ENCODE measurements around the gene HK2. TPM values are rescaled to one million over a fixed set of nuclear protein-coding genes. Genes with fewer than 3 reads are reported as not detected.
"Not testable (repeated sequence)": the region's sequence is repeated elsewhere in the genome, so short reads cannot be mapped to it uniquely, and the experiment has no call there.

Gene HK2
- total RNA-seq, 1 donor from 2014 or later: 46.7 TPM

DNA sequence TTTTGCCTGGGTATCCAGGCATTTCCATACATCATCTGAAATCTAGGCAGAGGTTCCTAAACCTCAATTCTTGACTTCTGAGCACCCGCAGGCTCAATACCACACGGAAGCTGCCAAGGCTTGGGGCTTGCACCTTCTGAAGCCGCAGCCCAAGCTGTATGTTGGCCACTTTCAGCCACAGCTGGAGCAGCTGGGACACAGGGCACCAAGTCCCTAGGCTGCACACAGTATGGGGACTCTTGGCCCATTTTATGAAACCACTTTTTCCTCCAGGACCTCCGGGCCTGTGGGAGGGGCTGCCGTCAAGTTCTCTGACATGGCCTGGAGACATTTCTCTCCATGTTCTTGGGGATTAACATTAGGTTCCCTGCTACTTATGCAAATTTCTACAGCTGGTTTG, 72.5 kb downstream of the HK2 start:
- Mint-ChIP-seq H3K4me1 (ENCODE audit: low read depth, unreplicated experiment) (peaks cover 2% of the 10 kb centered on the region), H3K9me3 (ENCODE audit: unreplicated experiment) (peaks cover 3% of the 10 kb centered on the region), H3K27ac (ENCODE audit: unreplicated experiment) (no peak overlapping the region), H3K27me3 (ENCODE audit: low read depth, unreplicated experiment) (peaks cover 24% of the 10 kb centered on the region), H3K4me3 (ENCODE audit: unreplicated experiment) (no peak overlapping the region), H3K36me3 (ENCODE audit: low read depth, unreplicated experiment) (peaks cover 6% of the 10 kb centered on the region)
- TF ChIP-seq, protein P1, sequence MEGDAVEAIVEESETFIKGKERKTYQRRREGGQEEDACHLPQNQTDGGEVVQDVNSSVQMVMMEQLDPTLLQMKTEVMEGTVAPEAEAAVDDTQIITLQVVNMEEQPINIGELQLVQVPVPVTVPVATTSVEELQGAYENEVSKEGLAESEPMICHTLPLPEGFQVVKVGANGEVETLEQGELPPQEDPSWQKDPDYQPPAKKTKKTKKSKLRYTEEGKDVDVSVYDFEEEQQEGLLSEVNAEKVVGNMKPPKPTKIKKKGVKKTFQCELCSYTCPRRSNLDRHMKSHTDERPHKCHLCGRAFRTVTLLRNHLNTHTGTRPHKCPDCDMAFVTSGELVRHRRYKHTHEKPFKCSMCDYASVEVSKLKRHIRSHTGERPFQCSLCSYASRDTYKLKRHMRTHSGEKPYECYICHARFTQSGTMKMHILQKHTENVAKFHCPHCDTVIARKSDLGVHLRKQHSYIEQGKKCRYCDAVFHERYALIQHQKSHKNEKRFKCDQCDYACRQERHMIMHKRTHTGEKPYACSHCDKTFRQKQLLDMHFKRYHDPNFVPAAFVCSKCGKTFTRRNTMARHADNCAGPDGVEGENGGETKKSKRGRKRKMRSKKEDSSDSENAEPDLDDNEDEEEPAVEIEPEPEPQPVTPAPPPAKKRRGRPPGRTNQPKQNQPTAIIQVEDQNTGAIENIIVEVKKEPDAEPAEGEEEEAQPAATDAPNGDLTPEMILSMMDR (IDR thresholded peaks at IDR 0.05; ENCODE audit: insufficient read depth, low read depth, low read length): no peak
- TF ChIP-seq EZH2 (IDR thresholded peaks at IDR 0.05; ENCODE audit: insufficient read depth, low read length): no peak
- Histone ChIP-seq H3K4me3 (ENCODE audit: insufficient read depth, low read depth, low read length) (no peak overlapping the region), H3K9ac (ENCODE audit: low read length) (no peak overlapping the region), H4K20me1 (ENCODE audit: insufficient read depth, low read length) (no peaks in the 10 kb centered on the region), H3K4me1 (ENCODE audit: insufficient read depth, low read length) (no peaks in the 10 kb centered on the region), H3K27ac (ENCODE audit: low read depth, low read length) (no peak overlapping the region), H3K36me3 (ENCODE audit: insufficient read depth, low read length) (no peaks in the 10 kb centered on the region), H3K79me2 (ENCODE audit: insufficient read depth, low read length) (no peaks in the 10 kb centered on the region), H3K27me3 (ENCODE audit: insufficient read depth, low read length) (peaks cover 2% of the 10 kb centered on the region), H3K9me3 (ENCODE audit: insufficient read depth, low read depth, low read length) (no peaks in the 10 kb centered on the region), H2AFZ (ENCODE audit: low read depth, low read length) (no peak overlapping the region), H3K4me2 (ENCODE audit: low read length) (no peak overlapping the region)
- DNase-seq (ENCODE audit: low read depth): no peak
- no peak for FAIRE-seq

DNA sequence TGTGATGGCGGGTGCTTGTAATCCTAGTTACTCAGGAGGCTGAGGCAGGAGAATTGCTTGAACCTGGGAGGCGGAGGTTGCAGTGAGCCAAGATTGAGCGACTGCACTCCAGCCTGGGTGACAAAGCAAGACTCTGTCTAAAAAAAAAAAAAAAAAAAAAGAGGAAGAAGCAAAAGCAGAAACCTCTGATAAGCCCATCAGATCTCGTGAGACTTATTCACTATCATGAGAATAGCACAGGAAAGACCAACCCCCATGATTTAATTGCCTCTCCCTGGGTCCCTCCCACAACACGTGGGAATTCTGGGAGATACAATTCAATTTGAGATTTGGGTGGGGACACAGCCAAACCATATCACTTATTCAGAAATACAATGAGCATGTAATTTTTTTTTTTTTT, 73.6 kb downstream of the HK2 start:
- not testable (repeated sequence) for H3K36me3 Mint-ChIP-seq (ENCODE audit: low read depth, unreplicated experiment); DNase-seq (ENCODE audit: low read depth); H3K27me3 ChIP-seq (ENCODE audit: insufficient read depth, low read length); H3K4me1 ChIP-seq (ENCODE audit: insufficient read depth, low read length); H3K4me2 ChIP-seq (ENCODE audit: low read length); H3K4me3 ChIP-seq (ENCODE audit: insufficient read depth, low read depth, low read length); H3K36me3 ChIP-seq (ENCODE audit: insufficient read depth, low read length); H3K79me2 ChIP-seq (ENCODE audit: insufficient read depth, low read length); H3K9me3 Mint-ChIP-seq (ENCODE audit: unreplicated experiment); H3K9me3 ChIP-seq (ENCODE audit: insufficient read depth, low read depth, low read length); H3K4me3 Mint-ChIP-seq (ENCODE audit: unreplicated experiment); FAIRE-seq; H3K27ac Mint-ChIP-seq (ENCODE audit: unreplicated experiment); H2AFZ ChIP-seq (ENCODE audit: low read depth, low read length); H4K20me1 ChIP-seq (ENCODE audit: insufficient read depth, low read length); H3K27ac ChIP-seq (ENCODE audit: low read depth, low read length); H3K9ac ChIP-seq (ENCODE audit: low read length); H3K4me1 Mint-ChIP-seq (ENCODE audit: low read depth, unreplicated experiment)
- H3K27me3 Mint-ChIP-seq (ENCODE audit: low read depth, unreplicated experiment): peaks cover 31% of the 10 kb centered on the region

DNA sequence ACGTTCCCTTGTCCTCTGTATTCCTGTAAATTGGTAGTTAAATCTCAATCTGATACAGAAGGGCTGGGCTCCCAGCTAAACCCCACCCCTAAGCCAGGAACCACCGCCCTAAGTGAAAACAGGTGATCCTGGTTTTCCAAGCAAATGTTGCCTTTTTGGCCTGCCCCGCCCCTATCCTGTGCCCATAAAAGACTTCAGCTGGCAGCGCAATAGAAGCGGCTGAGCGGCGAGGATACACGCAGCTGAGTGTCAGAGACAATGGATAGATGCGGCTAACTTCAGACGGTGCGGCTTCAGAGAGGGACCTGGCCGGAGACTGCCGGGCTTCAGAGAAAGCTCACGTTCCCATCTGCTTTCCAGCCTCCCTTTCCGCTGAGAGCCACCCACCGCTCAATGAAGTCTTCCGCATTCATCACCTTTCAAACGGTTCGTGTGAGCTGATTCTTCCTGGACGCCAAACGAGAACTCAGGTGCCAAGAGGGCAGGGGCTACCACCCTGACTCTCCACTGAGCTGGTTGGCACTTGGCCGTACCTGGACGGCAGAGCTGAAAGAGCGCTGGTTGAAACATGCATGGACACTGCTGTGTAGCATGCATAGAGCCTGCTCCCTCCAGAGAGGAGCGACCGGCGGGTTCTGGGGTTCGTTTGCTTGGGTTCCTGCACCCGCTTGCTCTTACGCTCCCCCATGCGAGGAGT, 75.0 kb downstream of the HK2 start:
- H3K27ac ChIP-seq (ENCODE audit: low read depth, low read length): no peak overlapping the region
- H2AFZ ChIP-seq (ENCODE audit: low read depth, low read length): peak overlapping the region; percentile 67
- H3K36me3 Mint-ChIP-seq (ENCODE audit: low read depth, unreplicated experiment): peaks cover 6% of the 10 kb centered on the region
- H3K9me3 Mint-ChIP-seq (ENCODE audit: unreplicated experiment): peaks cover 3% of the 10 kb centered on the region
- H3K4me1 ChIP-seq (ENCODE audit: insufficient read depth, low read length): no peaks in the 10 kb centered on the region
- H3K36me3 ChIP-seq (ENCODE audit: insufficient read depth, low read length): no peaks in the 10 kb centered on the region
- H3K4me1 Mint-ChIP-seq (ENCODE audit: low read depth, unreplicated experiment): no peaks in the 10 kb centered on the region
- no peak for TF ChIP-seq EZH2 (IDR thresholded peaks at IDR 0.05; ENCODE audit: insufficient read depth, low read length)
- TF ChIP-seq, protein P1 (IDR thresholded peaks at IDR 0.05; ENCODE audit: insufficient read depth, low read depth, low read length): no peak
- H3K4me2 ChIP-seq (ENCODE audit: low read length): peak overlapping the region; percentile 67
- no peaks in the 10 kb centered on the region for H4K20me1 ChIP-seq (ENCODE audit: insufficient read depth, low read length)
- H3K27ac Mint-ChIP-seq (ENCODE audit: unreplicated experiment): no peak overlapping the region
- no peak overlapping the region for H3K4me3 Mint-ChIP-seq (ENCODE audit: unreplicated experiment)
- H3K9me3 ChIP-seq (ENCODE audit: insufficient read depth, low read depth, low read length): no peaks in the 10 kb centered on the region
- DNase-seq (ENCODE audit: low read depth): no peak
- no peaks in the 10 kb centered on the region for H3K79me2 ChIP-seq (ENCODE audit: insufficient read depth, low read length)
- H3K27me3 ChIP-seq (ENCODE audit: insufficient read depth, low read length): peaks cover 2% of the 10 kb centered on the region
- H3K9ac ChIP-seq (ENCODE audit: low read length): no peak overlapping the region
- H3K4me3 ChIP-seq (ENCODE audit: insufficient read depth, low read depth, low read length): no peak overlapping the region
- FAIRE-seq: no peak
- peaks cover 32% of the 10 kb centered on the region for H3K27me3 Mint-ChIP-seq (ENCODE audit: low read depth, unreplicated experiment)
